ENCODE data around the gene PIP. TPM values are rescaled to one million over a fixed set of nuclear protein-coding genes. Genes with fewer than 3 reads are reported as not detected.
"Not testable (repeated sequence)": the region's sequence is repeated elsewhere in the genome, so short reads cannot be mapped to it uniquely, and the experiment has no call there.

The PIP gene, protein sequence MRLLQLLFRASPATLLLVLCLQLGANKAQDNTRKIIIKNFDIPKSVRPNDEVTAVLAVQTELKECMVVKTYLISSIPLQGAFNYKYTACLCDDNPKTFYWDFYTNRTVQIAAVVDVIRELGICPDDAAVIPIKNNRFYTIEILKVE
- total RNA-seq, result not detected
- not detected for polyA plus RNA-seq
- not detected for total RNA-seq

DNA sequence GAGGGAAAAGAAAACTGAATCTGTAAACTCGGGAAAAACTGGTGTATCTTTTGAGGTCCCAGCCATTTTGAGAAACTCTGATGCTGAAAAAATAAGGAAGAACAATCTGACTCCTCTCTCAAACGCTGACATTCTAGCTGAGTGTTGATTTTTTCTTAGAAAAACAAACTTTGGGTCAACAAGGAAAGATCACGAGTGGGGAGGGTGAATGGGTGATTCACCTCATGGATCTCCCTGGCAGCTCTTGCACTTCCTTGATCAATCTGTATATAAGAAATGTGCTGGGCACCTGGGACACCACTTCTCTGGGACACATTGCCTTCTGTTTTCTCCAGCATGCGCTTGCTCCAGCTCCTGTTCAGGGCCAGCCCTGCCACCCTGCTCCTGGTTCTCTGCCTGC, at the start of gene PIP:
PIP (plus strand) TSS at position 297 of the 400 bp plus-strand sequence; CDS start at position 337, 40 bp downstream.
- peaks cover 0 to 4% (median 0%) of the 10 kb centered on the region in 5 donors for H3K36me3 Mint-ChIP-seq
- peak within 1 kb of the TSS in 1 of 9 donors; percentile 16 for H3K27ac Mint-ChIP-seq
- no peaks in the 10 kb centered on the region for H3K9me3 ChIP-seq (ENCODE audit: control insufficient read depth in 2 of 3, low read length in 3 of 3)
- H3K4me3 Mint-ChIP-seq, result no peak within 1 kb of the TSS
- peaks cover 0 to 1% (median 0%) of the 10 kb centered on the region in 7 donors for H3K4me1 Mint-ChIP-seq
- no peak within 1 kb of the TSS for H3K27ac ChIP-seq (ENCODE audit: low read depth, low read length)
- ATAC-seq (no peak), DNase-seq (no peak)
- H3K27me3 Mint-ChIP-seq, result peaks cover 26 to 52% (median 40%) of the 10 kb centered on the region in 5 donors
- CTCF ChIA-PET, result no interaction called here
- H3K36me3 ChIP-seq (ENCODE audit: control insufficient read depth in 2 of 3, insufficient read depth in 3 of 3, low read length in 3 of 3), result no peaks in the 10 kb centered on the region
- no peaks in the 10 kb centered on the region for H3K27me3 ChIP-seq (ENCODE audit: control insufficient read depth in 2 of 2, insufficient read depth in 2 of 2, low read length in 2 of 2)
- no peak within 1 kb of the TSS for H3K4me3 ChIP-seq (ENCODE audit: low read length)
- intact Hi-C loops (cut with micrococcal nuclease), result no loop called here
- POLR2A ChIA-PET, result no interaction called here
- H3K9me3 Mint-ChIP-seq, result peaks cover 0 to 6% (median under 1%) of the 10 kb centered on the region in 11 donors
- no peaks in the 10 kb centered on the region for H3K4me1 ChIP-seq (ENCODE audit: control insufficient read depth in 2 of 2, insufficient read depth in 2 of 2, low read length in 2 of 2)

DNA sequence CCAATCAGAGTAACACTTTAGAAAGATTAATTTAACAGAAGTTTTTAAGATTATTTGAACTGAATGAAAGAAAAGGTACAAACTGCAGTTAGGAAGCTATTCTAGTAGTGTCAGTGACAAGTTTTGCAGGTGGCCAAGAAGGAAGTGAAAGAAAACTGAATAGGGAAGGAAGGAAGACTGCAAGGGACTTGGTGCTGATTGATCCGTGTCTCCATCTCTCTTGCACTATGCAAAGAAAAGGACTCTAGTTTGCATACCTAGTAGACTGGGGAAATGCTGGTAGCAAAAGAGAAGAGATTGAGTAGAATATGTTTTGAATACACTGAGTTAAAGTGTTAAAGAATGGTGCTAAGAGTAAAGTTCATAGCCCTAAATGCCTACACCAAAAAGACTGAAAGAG, 46.8 kb upstream of the PIP start:
- no peak overlapping the region for H3K27ac ChIP-seq (ENCODE audit: low read depth, low read length)
- CTCF ChIA-PET, result no interaction called here

DNA sequence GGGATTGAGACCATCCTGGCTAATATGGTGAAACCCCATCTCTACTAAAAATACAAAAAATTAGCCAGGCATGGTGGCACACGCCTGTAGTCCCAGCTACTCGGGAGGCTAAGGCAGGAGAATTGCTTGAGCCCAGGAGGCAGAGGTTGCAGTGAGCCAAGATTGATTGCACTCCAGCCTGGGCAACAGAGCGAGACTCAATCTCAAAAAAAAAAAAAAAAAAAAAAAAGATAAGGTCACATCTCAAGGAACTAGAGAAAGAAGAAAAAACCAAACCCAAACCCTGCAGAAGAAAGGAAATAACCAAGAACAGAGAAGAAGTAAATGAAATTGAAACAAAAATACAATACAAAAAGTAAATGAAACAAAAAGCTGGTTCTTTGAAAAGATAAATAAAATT, 46.3 kb upstream of the PIP start:
- intact Hi-C loops (cut with micrococcal nuclease); CTCF ChIA-PET: not testable (repeated sequence)
- peaks cover 0 to 36% (median 16%) of the 10 kb centered on the region in 11 donors for H3K9me3 Mint-ChIP-seq

More for the DNA sequence above, 46.8 kb upstream of the PIP start:
- H3K36me3 Mint-ChIP-seq, result peaks cover 0 to 7% (median 0%) of the 10 kb centered on the region in 5 donors
- Histone ChIP-seq H3K36me3 (ENCODE audit: control insufficient read depth in 2 of 3, insufficient read depth in 3 of 3, low read length in 3 of 3) (no peaks in the 10 kb centered on the region), H3K4me1 (ENCODE audit: control insufficient read depth in 2 of 2, insufficient read depth in 2 of 2, low read length in 2 of 2) (no peaks in the 10 kb centered on the region), H3K27me3 (ENCODE audit: control insufficient read depth in 2 of 2, insufficient read depth in 2 of 2, low read length in 2 of 2) (no peaks in the 10 kb centered on the region), H3K4me3 (ENCODE audit: low read length) (no peak overlapping the region), H3K9me3 (ENCODE audit: control insufficient read depth in 2 of 3, low read length in 3 of 3) (no peaks in the 10 kb centered on the region)
- ATAC-seq (peak; percentile 41), DNase-seq (no peak)
- H3K4me1 Mint-ChIP-seq, result peaks cover 0 to 2% (median 0%) of the 10 kb centered on the region in 7 donors
- peaks cover 3 to 33% (median 26%) of the 10 kb centered on the region in 5 donors for H3K27me3 Mint-ChIP-seq
- POLR2A ChIA-PET, result no interaction called here
- H3K9me3 Mint-ChIP-seq, result peaks cover 0 to 37% (median 15%) of the 10 kb centered on the region in 11 donors
- intact Hi-C loops (cut with micrococcal nuclease), result no loop called here
- no peak overlapping the region for H3K4me3 Mint-ChIP-seq
- no peak overlapping the region for H3K27ac Mint-ChIP-seq

DNA sequence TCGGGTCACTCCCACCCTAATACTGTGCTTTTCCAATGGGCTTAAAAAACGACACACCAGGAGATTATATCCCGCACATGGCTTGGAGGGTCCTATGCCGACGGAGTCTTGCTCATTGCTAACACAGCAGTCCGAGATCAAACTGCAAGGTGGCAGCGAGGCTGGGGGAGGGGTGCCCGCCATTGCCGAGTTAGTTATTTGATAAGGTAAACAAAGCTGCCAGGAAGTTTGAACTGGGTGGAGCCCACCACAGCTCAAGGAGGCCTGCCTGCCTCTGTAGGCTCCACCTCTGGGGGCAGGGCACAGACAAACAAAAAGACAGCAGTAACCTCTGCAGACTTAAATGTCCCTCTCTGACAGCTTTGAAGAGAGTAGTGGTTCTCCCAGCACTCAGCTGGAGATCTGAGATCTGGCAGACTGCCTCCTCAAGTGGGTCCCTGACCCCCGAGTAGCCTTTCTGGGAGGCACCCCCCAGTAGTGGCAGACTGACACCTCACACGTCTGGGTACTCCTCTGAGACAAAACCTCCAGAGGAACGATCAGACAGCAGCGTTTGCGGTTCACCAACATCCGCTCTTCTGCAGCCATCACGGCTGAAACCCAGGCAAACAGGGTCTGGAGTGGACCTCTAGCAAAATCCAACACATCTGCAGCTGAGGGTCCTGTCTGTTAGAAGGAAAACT, 43.2 kb upstream of the PIP start:
- POLR2A ChIA-PET; CTCF ChIA-PET; H3K4me3 Mint-ChIP-seq; H3K9me3 ChIP-seq (ENCODE audit: control insufficient read depth in 2 of 3, low read length in 3 of 3); H3K27ac Mint-ChIP-seq; H3K4me1 Mint-ChIP-seq; H3K4me1 ChIP-seq (ENCODE audit: control insufficient read depth in 2 of 2, insufficient read depth in 2 of 2, low read length in 2 of 2); H3K4me3 ChIP-seq (ENCODE audit: low read length); ATAC-seq; intact Hi-C loops (cut with micrococcal nuclease); DNase-seq; H3K27me3 ChIP-seq (ENCODE audit: control insufficient read depth in 2 of 2, insufficient read depth in 2 of 2, low read length in 2 of 2); H3K36me3 Mint-ChIP-seq; H3K36me3 ChIP-seq (ENCODE audit: control insufficient read depth in 2 of 3, insufficient read depth in 3 of 3, low read length in 3 of 3); H3K27ac ChIP-seq (ENCODE audit: low read depth, low read length): not testable (repeated sequence)
- Mint-ChIP-seq H3K27me3 (peaks cover 5 to 29% (median 27%) of the 10 kb centered on the region in 5 donors), H3K9me3 (peaks cover 2 to 30% (median 11%) of the 10 kb centered on the region in 11 donors)

More for the DNA sequence above, 46.3 kb upstream of the PIP start:
- H3K36me3 ChIP-seq (ENCODE audit: control insufficient read depth in 2 of 3, insufficient read depth in 3 of 3, low read length in 3 of 3); POLR2A ChIA-PET; H3K27ac Mint-ChIP-seq; H3K36me3 Mint-ChIP-seq; H3K9me3 ChIP-seq (ENCODE audit: control insufficient read depth in 2 of 3, low read length in 3 of 3); ATAC-seq; H3K4me1 ChIP-seq (ENCODE audit: control insufficient read depth in 2 of 2, insufficient read depth in 2 of 2, low read length in 2 of 2); H3K27me3 ChIP-seq (ENCODE audit: control insufficient read depth in 2 of 2, insufficient read depth in 2 of 2, low read length in 2 of 2); DNase-seq; H3K4me3 Mint-ChIP-seq; H3K27ac ChIP-seq (ENCODE audit: low read depth, low read length); H3K4me1 Mint-ChIP-seq; H3K4me3 ChIP-seq (ENCODE audit: low read length): not testable (repeated sequence)
- peaks cover 3 to 33% (median 26%) of the 10 kb centered on the region in 5 donors for H3K27me3 Mint-ChIP-seq

DNA sequence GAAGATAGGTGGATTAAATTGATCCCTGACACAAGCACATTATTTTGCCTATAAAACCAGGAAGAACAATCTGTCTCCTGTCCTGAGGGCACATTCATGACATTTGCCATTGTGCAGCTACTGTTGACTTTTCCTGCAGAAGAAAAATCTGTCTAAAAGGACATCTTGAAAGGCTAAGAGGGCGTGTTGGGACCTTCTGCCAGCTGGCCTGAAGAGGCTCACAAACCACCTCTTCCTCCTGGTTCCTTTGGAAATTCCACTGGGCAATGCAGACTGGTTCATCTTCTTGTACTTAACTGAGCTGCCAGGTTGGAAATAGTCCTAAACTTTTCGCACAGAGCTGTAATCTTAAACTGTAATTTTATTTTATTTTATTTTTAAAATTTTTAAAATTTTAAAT, 35.7 kb upstream of the PIP start:
- peaks cover 0 to 3% (median under 1%) of the 10 kb centered on the region in 5 donors for H3K27me3 Mint-ChIP-seq
- Histone ChIP-seq H3K4me3 (ENCODE audit: low read length) (no peak overlapping the region), H3K9me3 (ENCODE audit: control insufficient read depth in 2 of 3, low read length in 3 of 3) (peaks cover 0 to 6% (median 3%) of the 10 kb centered on the region in 3 experiments), H3K4me1 (ENCODE audit: control insufficient read depth in 2 of 2, insufficient read depth in 2 of 2, low read length in 2 of 2) (no peaks in the 10 kb centered on the region), H3K27ac (ENCODE audit: low read depth, low read length) (no peak overlapping the region), H3K27me3 (ENCODE audit: control insufficient read depth in 2 of 2, insufficient read depth in 2 of 2, low read length in 2 of 2) (no peaks in the 10 kb centered on the region), H3K36me3 (ENCODE audit: control insufficient read depth in 2 of 3, insufficient read depth in 3 of 3, low read length in 3 of 3) (no peaks in the 10 kb centered on the region)
- H3K27ac Mint-ChIP-seq, result no peak overlapping the region
- intact Hi-C loops (cut with micrococcal nuclease), result no loop called here
- ATAC-seq, result no peak
- peaks cover 0 to 12% (median 0%) of the 10 kb centered on the region in 5 donors for H3K36me3 Mint-ChIP-seq
- H3K4me1 Mint-ChIP-seq, result no peaks in the 10 kb centered on the region
- POLR2A ChIA-PET, result no interaction called here
- H3K9me3 Mint-ChIP-seq, result peaks cover 3 to 40% (median 22%) of the 10 kb centered on the region in 11 donors
- no peak for DNase-seq
- CTCF ChIA-PET, result no interaction called here
- H3K4me3 Mint-ChIP-seq, result no peak overlapping the region

DNA sequence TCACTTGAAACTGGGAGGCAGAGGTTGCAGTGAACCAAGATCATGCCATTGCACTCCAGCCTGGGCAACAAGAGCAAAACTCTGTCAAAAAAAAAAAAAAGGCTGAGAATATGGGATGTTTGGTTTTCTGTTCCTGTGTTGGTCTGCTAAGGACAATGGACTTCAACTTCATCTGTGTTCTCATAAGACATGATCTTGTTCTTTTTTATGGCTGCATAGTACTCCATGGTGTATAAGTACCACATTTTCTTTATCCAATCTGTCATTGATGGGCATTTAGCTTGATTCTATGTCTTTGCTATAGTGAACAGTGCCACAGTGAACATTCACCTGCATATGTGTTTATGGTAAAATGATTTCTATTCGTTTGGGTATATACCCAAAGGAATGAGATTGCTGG, 32.3 kb upstream of the PIP start:
- CTCF ChIA-PET, ATAC-seq: not testable (repeated sequence)
- peaks cover 0 to 12% (median 0%) of the 10 kb centered on the region in 5 donors for H3K36me3 Mint-ChIP-seq

More for the DNA sequence above, 32.3 kb upstream of the PIP start:
- H3K27me3 ChIP-seq (ENCODE audit: control insufficient read depth in 2 of 2, insufficient read depth in 2 of 2, low read length in 2 of 2); H3K4me1 Mint-ChIP-seq; H3K27ac Mint-ChIP-seq; H3K4me3 Mint-ChIP-seq; POLR2A ChIA-PET; H3K4me1 ChIP-seq (ENCODE audit: control insufficient read depth in 2 of 2, insufficient read depth in 2 of 2, low read length in 2 of 2); DNase-seq; H3K36me3 ChIP-seq (ENCODE audit: control insufficient read depth in 2 of 3, insufficient read depth in 3 of 3, low read length in 3 of 3); H3K27me3 Mint-ChIP-seq; H3K9me3 ChIP-seq (ENCODE audit: control insufficient read depth in 2 of 3, low read length in 3 of 3); H3K4me3 ChIP-seq (ENCODE audit: low read length); H3K27ac ChIP-seq (ENCODE audit: low read depth, low read length); intact Hi-C loops (cut with micrococcal nuclease): not testable (repeated sequence)
- peaks cover 3 to 40% (median 23%) of the 10 kb centered on the region in 11 donors for H3K9me3 Mint-ChIP-seq

Data from naive thymus-derived CD4-positive, alpha-beta T cell (primary cell).